Right atrium auricular region (tissue), 2 donors: Measurements from ENCODE around the gene KCNT2. TPM values are rescaled to one million over a fixed set of nuclear protein-coding genes. Genes with fewer than 3 reads are reported as not detected.

Experiments used
- DNase-seq: peaks from one replicate; pipeline ENCODE4 v3.0.0-alpha.2; 2019; ENCODE audit warnings: low spot score
- H3K27ac ChIP-seq, 2 donors: fragments of 200-600 bp; sonication (generic); 1 replicate in 1 of 2; 2 replicates in 1 of 2; pipeline ENCODE4 v1.5.1; 2016 to 2019
- H3K27me3 ChIP-seq, 2 donors: fragments of 200-600 bp; sonication (generic); one replicate each; pipeline versions ENCODE4 v1.5.1 to v1.6.0; 2017 to 2019
- H3K36me3 ChIP-seq: fragments of 200-600 bp; sonication (generic); one replicate; pipeline ENCODE4 v1.5.1; 2016
- H3K4me1 ChIP-seq, 2 donors: fragments of 200-600 bp; sonication (generic); one replicate each; pipeline versions ENCODE4 v1.5.1 to v1.6.0; 2017 to 2019
- H3K4me3 ChIP-seq, 2 donors: fragments of 200-600 bp; sonication (generic); 1 replicate in 1 of 2; 2 replicates in 1 of 2; pipeline ENCODE4 v1.5.1; 2017 to 2019; ENCODE audit warnings: mild to moderate bottlenecking in 1 of 2, moderate library complexity in 1 of 2
- H3K9me3 ChIP-seq, 2 donors: fragments of 200-600 bp; sonication (generic); one replicate each; pipeline ENCODE4 v1.5.1; 2019
- CTCF ChIP-seq, 2 donors: fragments of 200-600 bp; sonication (generic); IDR thresholded peaks; one replicate each; pipeline ENCODE4 v1.5.1; 2019; ENCODE audit warnings: antibody characterized with exemption in 2 of 2
- total RNA-seq, 2 donors: library from RNA; depleted of rRNA; stranded (reverse); fragments of >200 nt; gene quantifications; one replicate each; pipeline ENCODE4 v1.1.0, GENCODE V29; 2016

KCNT2 gene
- total RNA-seq, 2 donors from 2014 or later, result 3.9 to 14.1 TPM

- no peaks in the 10 kb centered on the region for H3K36me3 ChIP-seq
- no peak for DNase-seq
- H3K4me3 ChIP-seq, result no peak overlapping the region
- H3K27ac ChIP-seq, result no peak overlapping the region
- H3K4me1 ChIP-seq, result no peaks in the 10 kb centered on the region
- no peaks in the 10 kb centered on the region for H3K27me3 ChIP-seq
- no peak for TF ChIP-seq CTCF (IDR thresholded peaks at IDR 0.05)
- no peaks in the 10 kb centered on the region for H3K9me3 ChIP-seq
Observed at GRCh38 chr1:196466654-196467053, 141.6 kb downstream of the KCNT2 start.

GRCh38 chr1:196466166-196466565, 142.1 kb downstream of the KCNT2 start:
- Histone ChIP-seq H3K9me3 (no peaks in the 10 kb centered on the region), H3K4me1 (no peaks in the 10 kb centered on the region), H3K4me3 (no peak overlapping the region), H3K27me3 (no peaks in the 10 kb centered on the region), H3K27ac (no peak overlapping the region), H3K36me3 (no peaks in the 10 kb centered on the region)
- TF ChIP-seq CTCF (IDR thresholded peaks at IDR 0.05), result no peak
- DNase-seq, result no peak

- Histone ChIP-seq H3K9me3 (no peaks in the 10 kb centered on the region), H3K27ac (no peak overlapping the region), H3K36me3 (no peaks in the 10 kb centered on the region), H3K27me3 (no peaks in the 10 kb centered on the region), H3K4me1 (no peaks in the 10 kb centered on the region), H3K4me3 (no peak overlapping the region)
- DNase-seq, result no peak
- no peak for TF ChIP-seq CTCF (IDR thresholded peaks at IDR 0.05)
Observed at GRCh38 chr1:196464480-196464941, 143.7 kb downstream of the KCNT2 start.

- H3K4me3 ChIP-seq, result no peak overlapping the region
- no peaks in the 10 kb centered on the region for H3K36me3 ChIP-seq
- no peak overlapping the region for H3K27ac ChIP-seq
- H3K9me3 ChIP-seq, result no peaks in the 10 kb centered on the region
- no peaks in the 10 kb centered on the region for H3K4me1 ChIP-seq
- no peaks in the 10 kb centered on the region for H3K27me3 ChIP-seq
- no peak for DNase-seq
- no peak for TF ChIP-seq CTCF (IDR thresholded peaks at IDR 0.05)
Observed at GRCh38 chr1:196462086-196462485, 146.2 kb downstream of the KCNT2 start.

- H3K27ac ChIP-seq, result no peak overlapping the region
- no peaks in the 10 kb centered on the region for H3K36me3 ChIP-seq
- TF ChIP-seq CTCF (IDR thresholded peaks at IDR 0.05), result no peak
Observed at GRCh38 chr1:196461521-196461920, 146.7 kb downstream of the KCNT2 start.

GRCh38 chr1:196459383-196459782, 148.9 kb downstream of the KCNT2 start:
- Histone ChIP-seq H3K27me3 (no peaks in the 10 kb centered on the region), H3K4me1 (no peaks in the 10 kb centered on the region), H3K9me3 (no peaks in the 10 kb centered on the region), H3K4me3 (no peak overlapping the region), H3K27ac (peak overlapping the region in 1 of 2 donors; percentile 15), H3K36me3 (no peaks in the 10 kb centered on the region)
- DNase-seq, result no peak
- no peak for TF ChIP-seq CTCF (IDR thresholded peaks at IDR 0.05)

More at GRCh38 chr1:196461521-196461920, 146.7 kb downstream of the KCNT2 start:
- DNase-seq, result no peak
- no peaks in the 10 kb centered on the region for H3K4me1 ChIP-seq
- no peaks in the 10 kb centered on the region for H3K9me3 ChIP-seq
- H3K27me3 ChIP-seq, result no peaks in the 10 kb centered on the region
- no peak overlapping the region for H3K4me3 ChIP-seq
